Mesenchymal stem cell (in vitro differentiated cells and primary cell): Measurements from ENCODE around the gene PCDHGB1.

ENCODE experiments used
- DNase-seq: peaks from one replicate; pipeline ENCODE4 v3.0.0-alpha.2; 2013
- H2AFZ ChIP-seq: one replicate; pipeline ENCODE4 v1.6.1; 2013; ENCODE audit warnings: low read depth, mild to moderate bottlenecking, control low read depth, inconsistent platforms, low read length, moderate library complexity
- H2AK5ac ChIP-seq: 2 replicates; pipeline ENCODE4 v1.6.1; 2013; ENCODE audit warnings: low read length, moderate library complexity, mild to moderate bottlenecking, inconsistent platforms; ENCODE audit not compliant: severe bottlenecking
- H2BK120ac ChIP-seq: one replicate; pipeline ENCODE4 v1.6.1; 2013; ENCODE audit warnings: low read depth, mild to moderate bottlenecking, inconsistent platforms, low read length, moderate library complexity
- H2BK12ac ChIP-seq, 2 experiments: one replicate each; pipeline ENCODE4 v1.6.1; 2013; ENCODE audit warnings: inconsistent platforms in 2 of 2, low read length in 2 of 2, mild to moderate bottlenecking in 2 of 2, moderate library complexity in 2 of 2, control low read depth in 1 of 2
- H2BK15ac ChIP-seq: one replicate; pipeline ENCODE4 v1.6.1; 2013; ENCODE audit warnings: mild to moderate bottlenecking, low read depth, inconsistent platforms; ENCODE audit not compliant: poor library complexity, severe bottlenecking
- H2BK5ac ChIP-seq: 2 replicates; pipeline ENCODE4 v1.6.1; 2013; ENCODE audit warnings: low read depth, mild to moderate bottlenecking, low read length, control low read depth, inconsistent platforms; ENCODE audit not compliant: poor library complexity, severe bottlenecking
- H3K14ac ChIP-seq, 2 experiments: one replicate each; pipeline ENCODE4 v1.6.1; 2013; ENCODE audit warnings: inconsistent platforms in 2 of 2, low read length in 2 of 2, control low read depth in 1 of 2, mild to moderate bottlenecking in 1 of 2, moderate library complexity in 1 of 2
- H3K18ac ChIP-seq, 2 experiments: one replicate each; pipeline ENCODE4 v1.6.1; 2013; ENCODE audit warnings: inconsistent platforms in 2 of 2, low read length in 2 of 2, control low read depth in 1 of 2, low read depth in 1 of 2, mild to moderate bottlenecking in 1 of 2
- H3K23ac ChIP-seq, 2 experiments: one replicate each; pipeline ENCODE4 v1.6.1; 2013; ENCODE audit warnings: inconsistent platforms in 2 of 2, low read length in 2 of 2, mild to moderate bottlenecking in 2 of 2, moderate library complexity in 2 of 2, control low read depth in 1 of 2
- H3K27ac ChIP-seq: 2 replicates; pipeline ENCODE4 v1.5.1; 2013; ENCODE audit warnings: mild to moderate bottlenecking, moderate library complexity, low read length, control low read depth, inconsistent platforms; ENCODE audit not compliant: poor library complexity, severe bottlenecking
- H3K27me3 ChIP-seq, 2 experiments: 2 replicates each; pipeline versions ENCODE4 v1.6.1 to v1.7.0; 2013; ENCODE audit warnings: low read length in 2 of 2, mild to moderate bottlenecking in 2 of 2, moderate library complexity in 2 of 2, control low read depth in 1 of 2, inconsistent platforms in 1 of 2; ENCODE audit not compliant: control insufficient read depth in 1 of 2, insufficient read depth in 1 of 2
- H3K36me3 ChIP-seq, 2 experiments: 2 replicates each; pipeline versions ENCODE4 v1.6.1 to v1.7.0; 2013; ENCODE audit warnings: low read length in 2 of 2, control low read depth in 1 of 2, inconsistent platforms in 1 of 2, low read depth in 1 of 2, mild to moderate bottlenecking in 1 of 2; ENCODE audit not compliant: insufficient read depth in 2 of 2, control insufficient read depth in 1 of 2
- H3K4ac ChIP-seq, 2 experiments: one replicate each; pipeline ENCODE4 v1.6.1; 2013; ENCODE audit warnings: inconsistent platforms in 2 of 2, low read length in 2 of 2, mild to moderate bottlenecking in 2 of 2, moderate library complexity in 2 of 2, control low read depth in 1 of 2, low read depth in 1 of 2
- H3K4me1 ChIP-seq: 2 replicates; pipeline ENCODE4 v1.6.1; 2013; ENCODE audit warnings: low read depth, low read length, control low read depth; ENCODE audit not compliant: control insufficient read depth, insufficient read depth
- H3K4me2 ChIP-seq: 2 replicates; pipeline ENCODE4 v1.6.1; 2013; ENCODE audit warnings: low read length, mild to moderate bottlenecking, inconsistent platforms; ENCODE audit not compliant: poor library complexity, severe bottlenecking
- H3K4me3 ChIP-seq, 2 experiments: 2 replicates each; pipeline versions ENCODE4 v1.5.1 to v1.7.0; 2013; ENCODE audit warnings: low read length in 2 of 2, mild to moderate bottlenecking in 2 of 2, control low read depth in 1 of 2, low read depth in 1 of 2; ENCODE audit not compliant: insufficient read depth in 1 of 2
- H3K79me1 ChIP-seq: replicated peaks from 2 replicates; pipeline ENCODE4 v1.6.1; 2013; ENCODE audit warnings: mild to moderate bottlenecking, control low read depth, low read length, inconsistent platforms; ENCODE audit not compliant: poor library complexity, severe bottlenecking
- H3K9ac ChIP-seq: 2 replicates; pipeline ENCODE4 v1.7.0; 2013; ENCODE audit warnings: mild to moderate bottlenecking, low read length, moderate library complexity
- H3K9me3 ChIP-seq: 2 replicates; pipeline ENCODE4 v1.7.0; 2013; ENCODE audit warnings: mild to moderate bottlenecking, low read length; ENCODE audit not compliant: control insufficient read depth
- H4K8ac ChIP-seq: one replicate; pipeline ENCODE4 v1.6.1; 2013; ENCODE audit warnings: inconsistent platforms, mild to moderate bottlenecking, low read length, moderate library complexity
- H4K91ac ChIP-seq: one replicate; pipeline ENCODE4 v1.6.1; 2013; ENCODE audit warnings: mild to moderate bottlenecking, low read length, inconsistent platforms
- WGBS: methylation state at CpG from one replicate; pipeline ENCODE4 v1.1.7; 2013; ENCODE audit warnings: mixed read lengths; 5-methylcytosine and 5-hydroxymethylcytosine counted together

Gene PCDHGB1

DNA sequence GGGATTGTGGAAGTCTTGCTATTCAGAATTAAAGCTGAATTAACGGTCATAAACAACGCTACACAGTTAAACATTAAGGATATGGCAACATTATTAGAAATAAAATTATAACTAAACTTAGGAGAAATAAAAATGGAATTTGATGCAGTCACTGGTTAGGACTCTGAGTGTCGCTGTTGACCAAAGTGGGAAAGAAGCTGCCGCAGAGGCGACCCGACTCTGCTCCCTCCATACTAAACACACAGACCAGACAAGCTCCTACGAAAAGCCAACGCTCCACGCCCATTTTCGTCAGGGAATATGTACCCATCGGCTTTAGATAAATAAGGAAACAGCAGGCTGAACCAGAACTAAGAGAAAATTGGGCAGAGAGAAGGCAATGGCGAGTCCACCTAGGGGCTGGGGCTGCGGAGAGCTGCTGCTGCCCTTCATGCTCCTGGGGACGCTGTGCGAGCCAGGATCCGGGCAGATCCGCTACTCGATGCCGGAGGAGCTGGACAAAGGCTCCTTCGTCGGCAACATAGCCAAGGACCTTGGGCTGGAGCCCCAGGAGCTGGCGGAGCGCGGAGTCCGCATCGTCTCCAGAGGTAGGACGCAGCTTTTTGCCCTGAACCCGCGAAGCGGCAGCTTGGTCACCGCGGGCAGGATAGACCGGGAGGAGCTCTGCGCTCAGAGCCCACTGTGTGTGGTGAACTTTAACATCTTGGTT is 14.2 kb downstream of the PCDHGB1 start, which contains the start of gene PCDHGA5:
TSS of gene PCDHGA5 (plus strand) at position 211 of the 709 bp plus-strand sequence. CDS start at position 380, 169 bp downstream.
- Histone ChIP-seq H3K18ac (no peak within 1 kb of the TSS), H3K23ac (no peak within 1 kb of the TSS), H4K91ac (no peak within 1 kb of the TSS), H3K4me1 (no peaks in the 10 kb centered on the region), H2AK5ac (no peak within 1 kb of the TSS), H2BK5ac (no peak within 1 kb of the TSS), H2BK120ac (no peak within 1 kb of the TSS), H3K27me3 (no peaks in the 10 kb centered on the region), H3K4ac (no peak within 1 kb of the TSS), H3K9me3 (peaks cover 62% of the 10 kb centered on the region), H3K4me3 (peak within 1 kb of the TSS in 1 of 2 experiments; percentile 38), H3K79me1 (no peaks in the 10 kb centered on the region), H3K14ac (no peak within 1 kb of the TSS), H4K8ac (no peak within 1 kb of the TSS), H3K9ac (no peak within 1 kb of the TSS), H3K36me3 (no peaks in the 10 kb centered on the region), H2BK12ac (no peak within 1 kb of the TSS), H2BK15ac (no peak within 1 kb of the TSS), H3K27ac (no peak within 1 kb of the TSS), H2AFZ (no peak within 1 kb of the TSS), H3K4me2 (no peak within 1 kb of the TSS)
- no peak for DNase-seq
- 94% methylated on average over 33 of the region's 34 CpGs for WGBS

DNA sequence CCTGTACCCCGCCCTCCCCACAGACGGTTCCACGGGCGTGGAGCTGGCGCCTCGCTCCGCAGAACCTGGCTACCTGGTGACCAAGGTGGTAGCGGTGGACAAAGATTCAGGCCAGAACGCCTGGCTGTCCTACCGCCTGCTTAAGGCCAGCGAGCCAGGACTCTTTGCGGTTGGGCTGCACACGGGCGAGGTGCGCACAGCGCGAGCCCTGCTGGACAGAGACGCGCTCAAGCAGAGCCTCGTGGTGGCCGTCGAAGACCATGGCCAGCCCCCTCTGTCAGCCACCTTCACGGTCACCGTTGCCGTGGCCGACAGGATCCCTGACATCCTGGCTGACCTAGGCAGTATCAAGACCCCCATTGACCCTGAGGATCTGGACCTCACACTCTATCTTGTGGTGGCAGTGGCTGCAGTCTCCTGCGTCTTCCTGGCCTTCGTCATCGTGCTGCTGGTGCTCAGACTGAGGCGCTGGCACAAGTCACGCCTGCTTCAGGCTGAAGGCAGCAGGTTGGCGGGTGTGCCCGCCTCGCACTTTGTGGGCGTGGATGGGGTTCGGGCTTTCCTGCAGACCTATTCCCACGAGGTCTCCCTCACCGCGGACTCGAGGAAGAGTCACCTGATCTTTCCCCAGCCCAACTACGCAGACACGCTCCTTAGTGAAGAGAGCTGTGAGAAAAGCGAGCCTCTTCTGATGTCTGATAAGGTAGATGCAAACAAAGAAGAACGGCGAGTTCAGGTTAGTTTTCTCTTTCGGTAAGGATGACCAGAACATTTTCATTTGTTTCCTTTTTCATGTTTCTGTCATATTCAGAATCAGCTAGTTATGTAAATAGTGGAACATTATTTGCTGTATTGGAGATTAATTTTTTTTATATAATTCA is 16.4 kb downstream of the PCDHGB1 start:
- H4K8ac ChIP-seq = no peak overlapping the region
- H2AK5ac ChIP-seq = no peak overlapping the region
- peaks cover 58% of the 10 kb centered on the region for H3K9me3 ChIP-seq
- no peak overlapping the region for H2BK120ac ChIP-seq
- H3K27me3 ChIP-seq = peaks cover 0 to 4% of the 10 kb centered on the region in 2 experiments
- no peak overlapping the region for H2BK12ac ChIP-seq
- no peaks in the 10 kb centered on the region for H3K4me1 ChIP-seq
- WGBS = 93% methylated on average over 45 of the region's 46 CpGs
- H3K23ac ChIP-seq = no peak overlapping the region
- H3K27ac ChIP-seq = no peak overlapping the region
- no peak for DNase-seq
- H3K4me2 ChIP-seq = no peak overlapping the region
- H3K4ac ChIP-seq = no peak overlapping the region
- no peak overlapping the region for H3K9ac ChIP-seq
- no peak overlapping the region for H3K4me3 ChIP-seq
- H3K79me1 ChIP-seq = no peaks in the 10 kb centered on the region
- H4K91ac ChIP-seq = no peak overlapping the region
- no peak overlapping the region for H2BK5ac ChIP-seq
- no peak overlapping the region for H2AFZ ChIP-seq
- H3K14ac ChIP-seq = no peak overlapping the region
- no peak overlapping the region for H3K18ac ChIP-seq
- H2BK15ac ChIP-seq = no peak overlapping the region
- H3K36me3 ChIP-seq = no peaks in the 10 kb centered on the region

DNA sequence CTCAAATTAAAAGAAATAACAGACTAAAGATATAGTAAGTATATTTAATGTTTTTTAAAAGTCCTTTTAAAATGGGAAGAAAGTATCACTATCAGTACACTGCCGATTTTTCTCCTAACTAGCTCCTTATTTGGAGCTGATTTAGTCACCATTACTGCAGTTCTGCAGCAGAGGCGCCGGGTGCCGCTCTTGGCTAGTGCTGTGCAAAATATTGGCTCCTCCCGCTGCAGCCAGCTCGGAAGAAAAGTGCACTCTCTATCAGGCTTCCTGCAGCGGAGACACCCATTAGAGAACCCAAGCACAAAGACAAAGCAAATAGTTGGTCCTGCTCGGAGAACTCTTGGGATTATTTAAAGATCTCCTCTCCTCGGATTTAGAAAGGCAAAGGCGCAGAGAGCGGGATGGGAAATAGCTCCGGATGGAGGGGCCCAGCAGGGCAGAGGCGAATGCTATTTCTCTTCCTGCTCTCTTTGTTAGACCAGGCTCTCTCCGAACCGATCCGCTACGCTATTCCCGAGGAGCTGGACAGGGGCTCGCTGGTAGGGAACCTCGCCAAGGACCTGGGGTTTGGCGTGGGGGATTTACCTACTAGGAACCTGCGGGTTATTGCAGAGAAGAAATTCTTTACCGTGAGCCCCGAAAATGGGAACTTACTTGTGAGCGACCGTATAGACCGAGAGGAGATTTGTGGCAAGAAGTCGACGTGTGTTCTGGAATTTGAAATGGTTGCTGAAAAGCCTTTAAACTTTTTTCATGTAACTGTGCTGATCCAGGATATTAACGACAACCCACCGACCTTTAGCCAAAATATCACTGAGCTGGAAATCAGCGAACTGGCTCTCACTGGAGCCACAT is 20.3 kb downstream of the PCDHGB1 start, which contains the start of gene PCDHGB3:
TSS of gene PCDHGB3 (plus strand) at position 249 of the 855 bp plus-strand sequence. CDS start at position 402, 153 bp downstream.
- peak within 1 kb of the TSS in 1 of 2 experiments; percentile 71 for H3K4me3 ChIP-seq
- no peak within 1 kb of the TSS for H3K4me2 ChIP-seq
- peaks cover 0 to 13% of the 10 kb centered on the region in 2 experiments for H3K27me3 ChIP-seq
- no peak within 1 kb of the TSS for H2AK5ac ChIP-seq
- H3K79me1 ChIP-seq = no peaks in the 10 kb centered on the region
- H2BK15ac ChIP-seq = no peak within 1 kb of the TSS
- H2AFZ ChIP-seq = no peak within 1 kb of the TSS
- no peak within 1 kb of the TSS for H2BK12ac ChIP-seq
- H3K23ac ChIP-seq = no peak within 1 kb of the TSS
- H3K4ac ChIP-seq = no peak within 1 kb of the TSS
- no peak within 1 kb of the TSS for H2BK120ac ChIP-seq
- peaks cover 0 to 8% of the 10 kb centered on the region in 2 experiments for H3K36me3 ChIP-seq
- no peak within 1 kb of the TSS for H2BK5ac ChIP-seq
- DNase-seq = no peak
- H3K9me3 ChIP-seq = peaks cover 55% of the 10 kb centered on the region
- H3K14ac ChIP-seq = no peak within 1 kb of the TSS
- H3K18ac ChIP-seq = no peak within 1 kb of the TSS
- no peak within 1 kb of the TSS for H4K8ac ChIP-seq
- 91% methylated on average over 32 of the region's 32 CpGs for WGBS
- H4K91ac ChIP-seq = no peak within 1 kb of the TSS
- no peak within 1 kb of the TSS for H3K27ac ChIP-seq
- no peaks in the 10 kb centered on the region for H3K4me1 ChIP-seq
- H3K9ac ChIP-seq = peak within 1 kb of the TSS; percentile 45
